HCT116 (cell line): ENCODE data around the gene DOK7. TPM values are rescaled to one million over a fixed set of nuclear protein-coding genes. Genes with fewer than 3 reads are reported as not detected.

Experiments
- ATAC-seq: fragments of 200-7000 bp; cut with Tn5 transposase; 2 replicates; pipeline ENCODE4 v1.9.1; 2020; ENCODE audit warnings: mild to moderate bottlenecking, moderate library complexity
- BruUV-seq: library from RNA; stranded (reverse); fragments of 400-500 nt; replicated peaks from 2 replicates; lab custom pipeline; 2021; lab: Mats Ljungman, UMichigan
- CTCF ChIA-PET: fragments of 300-600 bp; sonication (Branson Sonifier 250); formaldehyde crosslinking; loops from one replicate; lab custom pipeline; 2021; ENCODE audit warnings: antibody characterized with exemption; lab: Charles Lee
- POLR2A ChIA-PET: fragments of 300-600, 350-600 bp; sonication (Branson Sonifier 250); formaldehyde crosslinking; loops from one replicate; lab custom pipeline; 2021; ENCODE audit warnings: antibody characterized with exemption; lab: Charles Lee
- RAD21 ChIA-PET, 2 experiments: fragments of 300-600 bp; sonication (Branson Sonifier 250); formaldehyde crosslinking; loops; one replicate each; lab custom pipeline; 2023; ENCODE audit warnings: low total read pairs in 2 of 2; ENCODE audit not compliant: uncharacterized antibody in 2 of 2, unreplicated experiment in 2 of 2, low non-redundant PET in 1 of 2; lab: Charles Lee
- DNase-seq: peaks from one replicate; pipeline ENCODE4 v3.0.0-alpha.2; 2010; ENCODE audit warnings: low read depth, low spot score
- H2AFZ ChIP-seq: fragments of 200-600 bp; shearing (Covaris generic), sonication (generic); 2 replicates; pipeline ENCODE4 v1.6.1; 2017; ENCODE audit warnings: low read depth, mixed run types, mixed read lengths, antibody characterized with exemption, low read length; ENCODE audit not compliant: poor library complexity, severe bottlenecking
- H3K27ac ChIP-seq: 2 replicates; pipeline ENCODE4 v1.5.1; 2012; ENCODE audit warnings: low read depth, low read length
- H3K27me3 ChIP-seq: fragments of 200-600 bp; sonication (generic); 2 replicates; pipeline ENCODE4 v1.6.1; 2016; ENCODE audit warnings: mixed run types, low read length, mixed read lengths; ENCODE audit not compliant: insufficient read depth
- H3K36me3 ChIP-seq, 2 experiments: fragments of 200-500 bp in 1 of 2; fragments of 200-600 bp in 1 of 2; sonication (Bioruptor generic) in 1 of 2; sonication (generic) in 1 of 2; 2 replicates each; pipeline versions ENCODE4 v1.5.1 to v1.6.1; 2014 to 2016; ENCODE audit warnings: low read length in 2 of 2, inconsistent platforms in 1 of 2, mixed read lengths in 1 of 2, mixed run types in 1 of 2; ENCODE audit not compliant: insufficient read depth in 2 of 2, control insufficient read depth in 1 of 2
- H3K4me1 ChIP-seq, 2 experiments: fragments of 200-600 bp in 1 of 2; sonication (generic) in 1 of 2; 2 replicates each; pipeline versions ENCODE4 v1.5.1 to v1.6.1; 2012 to 2017; ENCODE audit warnings: low read length in 2 of 2, inconsistent platforms in 1 of 2, mild to moderate bottlenecking in 1 of 2, mixed read lengths in 1 of 2, mixed run types in 1 of 2, moderate library complexity in 1 of 2; ENCODE audit not compliant: insufficient read depth in 2 of 2, control insufficient read depth in 1 of 2
- H3K4me2 ChIP-seq: fragments of 200-600 bp; sonication (generic); 2 replicates; pipeline ENCODE4 v1.6.1; 2017; ENCODE audit warnings: mixed run types, low read length, mixed read lengths
- H3K4me3 ChIP-seq, 2 experiments: fragments of 200-600 bp in 1 of 2; sonication (generic) in 1 of 2; replicated peaks in 1 of 2; 2 replicates each; pipeline ENCODE4 v1.5.1; 2011 to 2016; ENCODE audit warnings: low read length in 2 of 2, control low read depth in 1 of 2, low read depth in 1 of 2, mild to moderate bottlenecking in 1 of 2, mixed read lengths in 1 of 2, mixed run types in 1 of 2
- H3K79me2 ChIP-seq: fragments of 200-600 bp; sonication (generic); 2 replicates; pipeline ENCODE4 v1.6.1; 2017; ENCODE audit warnings: mild to moderate bottlenecking, mixed run types, low read length, moderate library complexity, mixed read lengths; ENCODE audit not compliant: insufficient read depth
- H3K9ac ChIP-seq: fragments of 200-600 bp; sonication (generic); 2 replicates; pipeline ENCODE4 v1.6.1; 2016; ENCODE audit warnings: low read length, mixed read lengths
- H3K9me2 ChIP-seq: fragments of 200-600 bp; sonication (generic), shearing (Covaris generic); 2 replicates; pipeline ENCODE4 v1.6.1; 2017; ENCODE audit warnings: mixed run types, mild to moderate bottlenecking, moderate library complexity; ENCODE audit not compliant: insufficient read depth
- H3K9me3 ChIP-seq, 2 experiments: fragments of 200-500 bp in 1 of 2; fragments of 200-600 bp in 1 of 2; sonication (Bioruptor generic) in 1 of 2; sonication (generic) in 1 of 2; 2 replicates each; pipeline ENCODE4 v1.6.1; 2014 to 2017; ENCODE audit warnings: low read length in 2 of 2, mixed read lengths in 2 of 2, inconsistent platforms in 1 of 2, low read depth in 1 of 2, mild to moderate bottlenecking in 1 of 2, mixed run types in 1 of 2, moderate library complexity in 1 of 2; ENCODE audit not compliant: control insufficient read depth in 1 of 2, insufficient read depth in 1 of 2
- H4K20me1 ChIP-seq: fragments of 200-600 bp; sonication (generic), shearing (Covaris generic); 2 replicates; pipeline ENCODE4 v1.6.1; 2017; ENCODE audit warnings: mixed run types, mild to moderate bottlenecking, moderate library complexity; ENCODE audit not compliant: insufficient read depth
- CBX3 ChIP-seq: IDR thresholded peaks from 2 replicates; pipeline ENCODE4 v1.6.1; 2012; ENCODE audit warnings: low read depth
- EGR1 ChIP-seq: IDR thresholded peaks from 2 replicates; pipeline ENCODE4 v1.6.1; 2012; ENCODE audit warnings: low read depth
- ELF1 ChIP-seq: IDR thresholded peaks from 2 replicates; pipeline ENCODE4 v1.6.1; 2012; ENCODE audit warnings: low read depth, borderline replicate concordance
- EZH2 ChIP-seq: fragments of 200-600 bp; sonication (generic); IDR thresholded peaks from 2 replicates; pipeline ENCODE4 v1.6.1; 2017; ENCODE audit warnings: antibody characterized with exemption, mixed run types
- EZH2phosphoT487 ChIP-seq: fragments of 200-600 bp; IDR thresholded peaks from 2 replicates; pipeline ENCODE4 v1.6.1; 2018; ENCODE audit warnings: antibody characterized with exemption, borderline replicate concordance
- FOSL1 ChIP-seq: IDR thresholded peaks from 2 replicates; pipeline ENCODE4 v1.6.1; 2012; ENCODE audit warnings: low read depth
- JUND ChIP-seq: IDR thresholded peaks from 2 replicates; pipeline ENCODE4 v1.6.1; 2012
- MAX ChIP-seq: IDR thresholded peaks from 2 replicates; pipeline ENCODE4 v1.6.1; 2012
- RAD21 ChIP-seq: IDR thresholded peaks from 2 replicates; pipeline ENCODE4 v1.6.1; 2012; ENCODE audit warnings: low read depth, mild to moderate bottlenecking
- SIN3A ChIP-seq: IDR thresholded peaks from 2 replicates; pipeline ENCODE4 v1.6.1; 2012; ENCODE audit warnings: low read depth
- intact Hi-C: fragments of 100-400 bp; cut with micrococcal nuclease; formaldehyde crosslinking; loops from 2 replicates; pipeline ENCODE4 v1.10.0; 2022
- total RNA-seq: library from RNA; stranded (reverse); gene quantifications from one replicate; pipeline ENCODE4 v1.2.1, GENCODE V29; 2021; ENCODE audit not compliant: unreplicated experiment

The DOK7 gene
- total RNA-seq, 1 experiment from 2014 or later, result 2.4 TPM

GRCh38 chr4:3500111-3500510 lies 37.0 kb downstream of the DOK7 start:
- no peak overlapping the region for H3K27ac ChIP-seq
- H3K27me3 ChIP-seq, result no peaks in the 10 kb centered on the region
- RAD21 ChIA-PET, result no interaction called here
- no peaks in the 10 kb centered on the region for H3K9me3 ChIP-seq
- no peaks in the 10 kb centered on the region for H3K9me2 ChIP-seq
- no peak overlapping the region for H3K4me2 ChIP-seq
- no peak for ATAC-seq
- CTCF ChIA-PET, result no interaction called here
- H3K4me1 ChIP-seq, result no peaks in the 10 kb centered on the region
- POLR2A ChIA-PET, result no interaction called here
- intact Hi-C loops, result no loop called here
- H4K20me1 ChIP-seq, result no peaks in the 10 kb centered on the region
- H3K9ac ChIP-seq, result no peak overlapping the region
- H2AFZ ChIP-seq, result no peak overlapping the region
- peaks cover 0 to 2% of the 10 kb centered on the region in 2 experiments; a peak in 1 of 4 replicates for H3K36me3 ChIP-seq
- peaks cover 18% of the 10 kb centered on the region; the same call in 1 of the 2 replicates for H3K79me2 ChIP-seq
- TF ChIP-seq FOSL1 (no peak), EZH2phosphoT487 (no peak), RAD21 (no peak)
- TF ChIP-seq, all 23 proteins: peak for 0
- BruUV-seq, result no TSS peak
- DNase-seq, result no peak
- no peak overlapping the region for H3K4me3 ChIP-seq

- ATAC-seq (no peak), DNase-seq (no peak)
- Histone ChIP-seq H3K4me3 (no peak overlapping the region), H3K9ac (no peak overlapping the region), H3K79me2 (peaks cover 19% of the 10 kb centered on the region; the same call in 1 of the 2 replicates), H3K4me2 (no peak overlapping the region), H3K36me3 (peaks cover 0 to 2% of the 10 kb centered on the region in 2 experiments; a peak in 1 of 4 replicates), H3K9me3 (no peaks in the 10 kb centered on the region), H3K4me1 (no peaks in the 10 kb centered on the region), H4K20me1 (no peaks in the 10 kb centered on the region), H2AFZ (no peak overlapping the region), H3K27me3 (no peaks in the 10 kb centered on the region), H3K9me2 (no peaks in the 10 kb centered on the region), H3K27ac (no peak overlapping the region)
- no TSS peak for BruUV-seq
- intact Hi-C loops, result no loop called here
- ChIA-PET RAD21 (no interaction called here), POLR2A (no interaction called here), CTCF (no interaction called here)
- TF ChIP-seq EGR1, result no peak
- TF ChIP-seq CBX3, result no peak
- no peak for TF ChIP-seq JUND
- TF ChIP-seq ELF1, result no peak
- TF ChIP-seq EZH2, result no peak
- no peak for TF ChIP-seq SIN3A
- no peak for TF ChIP-seq MAX
Observed at GRCh38 chr4:3500634-3501101, 37.6 kb downstream of the DOK7 start.
